HUDEP-2 (cell line): Measurements from ENCODE around the gene KRTAP5-10.
"Not testable (repeated sequence)": the region's sequence is repeated elsewhere in the genome, so short reads cannot be mapped to it uniquely, and the experiment has no call there.

ENCODE experiments used
- DNase-seq, 76 experiments: peaks; one replicate each; lab custom pipeline; 2025; ENCODE audit not compliant: unreplicated experiment in 76 of 76; lab: John Stamatoyannopoulos, UW

The KRTAP5-10 gene

GRCh38 chr11:71606853-71607519, 41.6 kb downstream of the KRTAP5-10 start:
- not testable (repeated sequence) for DNase-seq

- DNase-seq = not testable (repeated sequence)
Observed at GRCh38 chr11:71607520-71608216, 42.3 kb downstream of the KRTAP5-10 start.

GRCh38 chr11:71608272-71608671, 42.9 kb downstream of the KRTAP5-10 start:
- DNase-seq = not testable (repeated sequence)

- not testable (repeated sequence) for DNase-seq
Observed at GRCh38 chr11:71611218-71611910, 46.0 kb downstream of the KRTAP5-10 start.

GRCh38 chr11:71613931-71614330, 48.6 kb downstream of the KRTAP5-10 start:
- not testable (repeated sequence) for DNase-seq

- DNase-seq = not testable (repeated sequence)
Observed at GRCh38 chr11:71614366-71614917, 49.1 kb downstream of the KRTAP5-10 start.

- not testable (repeated sequence) for DNase-seq
Observed at GRCh38 chr11:71615003-71615402, 49.6 kb downstream of the KRTAP5-10 start.
